Fibroblast of villous mesenchyme (primary cell): ENCODE data around the gene ITIH5. TPM values are rescaled to one million over a fixed set of nuclear protein-coding genes. Genes with fewer than 3 reads are reported as not detected.

ENCODE experiments used
- DNase-seq: peaks from one replicate; pipeline ENCODE4 v3.0.0-alpha.2; 2010; ENCODE audit warnings: low read depth
- H3K4me3 ChIP-seq: 2 replicates; pipeline ENCODE4 v1.5.1; 2011; ENCODE audit warnings: low read depth, mild to moderate bottlenecking, low read length
- total RNA-seq: library from RNA; depleted of rRNA; stranded (reverse); fragments of >200 nt; gene quantifications from 2 replicates; pipeline ENCODE4 v1.2.3, GENCODE V29; 2012
- TF ChIP-seq, protein P1 (sequence below): IDR thresholded peaks from 2 replicates; pipeline ENCODE4 v1.5.1; 2012; ENCODE audit warnings: low read depth, mild to moderate bottlenecking, low read length; ENCODE audit not compliant: insufficient read depth

Gene ITIH5
- total RNA-seq, 1 donor, result 0.43 TPM

GRCh38 chr10:7576340-7576739 is 90.4 kb downstream of the ITIH5 start:
- no peak for DNase-seq
- H3K4me3 ChIP-seq, result no peak overlapping the region
- TF ChIP-seq, protein P1, sequence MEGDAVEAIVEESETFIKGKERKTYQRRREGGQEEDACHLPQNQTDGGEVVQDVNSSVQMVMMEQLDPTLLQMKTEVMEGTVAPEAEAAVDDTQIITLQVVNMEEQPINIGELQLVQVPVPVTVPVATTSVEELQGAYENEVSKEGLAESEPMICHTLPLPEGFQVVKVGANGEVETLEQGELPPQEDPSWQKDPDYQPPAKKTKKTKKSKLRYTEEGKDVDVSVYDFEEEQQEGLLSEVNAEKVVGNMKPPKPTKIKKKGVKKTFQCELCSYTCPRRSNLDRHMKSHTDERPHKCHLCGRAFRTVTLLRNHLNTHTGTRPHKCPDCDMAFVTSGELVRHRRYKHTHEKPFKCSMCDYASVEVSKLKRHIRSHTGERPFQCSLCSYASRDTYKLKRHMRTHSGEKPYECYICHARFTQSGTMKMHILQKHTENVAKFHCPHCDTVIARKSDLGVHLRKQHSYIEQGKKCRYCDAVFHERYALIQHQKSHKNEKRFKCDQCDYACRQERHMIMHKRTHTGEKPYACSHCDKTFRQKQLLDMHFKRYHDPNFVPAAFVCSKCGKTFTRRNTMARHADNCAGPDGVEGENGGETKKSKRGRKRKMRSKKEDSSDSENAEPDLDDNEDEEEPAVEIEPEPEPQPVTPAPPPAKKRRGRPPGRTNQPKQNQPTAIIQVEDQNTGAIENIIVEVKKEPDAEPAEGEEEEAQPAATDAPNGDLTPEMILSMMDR, result no peak

DNA sequence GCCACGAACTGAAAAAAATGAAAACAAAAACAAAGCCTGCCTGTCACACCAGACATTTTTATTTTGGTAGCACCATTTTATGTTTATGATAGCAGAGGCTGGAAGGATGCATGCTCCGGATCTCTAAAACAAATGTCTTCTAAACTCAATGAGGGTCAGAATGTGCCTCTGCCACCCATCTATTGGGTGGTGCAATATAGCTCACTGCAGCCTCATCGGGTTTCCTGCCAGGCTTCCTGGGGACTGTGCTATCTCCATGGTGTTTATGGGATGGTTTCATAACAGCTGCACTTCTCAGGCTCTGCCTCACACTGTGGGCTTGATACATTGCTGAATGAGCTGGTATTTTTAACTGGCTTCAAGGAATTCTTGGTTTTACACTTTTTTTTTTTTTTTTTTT is 94.4 kb downstream of the ITIH5 start:
- TF ChIP-seq, protein P1, result no peak
- DNase-seq, result peak; percentile 13
- no peak overlapping the region for H3K4me3 ChIP-seq

DNA sequence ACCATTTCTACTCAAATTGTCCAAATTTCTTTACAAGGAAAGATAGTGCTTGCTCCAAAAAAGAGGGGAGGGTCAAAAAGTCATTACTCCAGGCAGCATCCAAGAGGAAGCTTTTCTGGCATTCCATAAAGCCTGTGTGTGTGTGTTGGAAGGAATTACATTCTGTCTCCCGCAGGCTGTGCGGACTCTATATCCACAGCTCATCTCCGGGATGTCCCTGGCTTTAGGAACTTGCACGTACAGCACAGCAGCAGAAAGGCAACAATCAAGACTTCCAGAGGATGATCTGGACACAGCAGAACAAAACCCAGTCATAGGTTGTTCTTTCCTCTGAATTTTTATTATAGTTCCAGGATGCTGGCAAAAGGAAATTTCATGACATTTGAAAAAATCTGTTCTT is 94.8 kb downstream of the ITIH5 start:
- no peak overlapping the region for H3K4me3 ChIP-seq
- TF ChIP-seq, protein P1, result no peak
- DNase-seq, result no peak

DNA sequence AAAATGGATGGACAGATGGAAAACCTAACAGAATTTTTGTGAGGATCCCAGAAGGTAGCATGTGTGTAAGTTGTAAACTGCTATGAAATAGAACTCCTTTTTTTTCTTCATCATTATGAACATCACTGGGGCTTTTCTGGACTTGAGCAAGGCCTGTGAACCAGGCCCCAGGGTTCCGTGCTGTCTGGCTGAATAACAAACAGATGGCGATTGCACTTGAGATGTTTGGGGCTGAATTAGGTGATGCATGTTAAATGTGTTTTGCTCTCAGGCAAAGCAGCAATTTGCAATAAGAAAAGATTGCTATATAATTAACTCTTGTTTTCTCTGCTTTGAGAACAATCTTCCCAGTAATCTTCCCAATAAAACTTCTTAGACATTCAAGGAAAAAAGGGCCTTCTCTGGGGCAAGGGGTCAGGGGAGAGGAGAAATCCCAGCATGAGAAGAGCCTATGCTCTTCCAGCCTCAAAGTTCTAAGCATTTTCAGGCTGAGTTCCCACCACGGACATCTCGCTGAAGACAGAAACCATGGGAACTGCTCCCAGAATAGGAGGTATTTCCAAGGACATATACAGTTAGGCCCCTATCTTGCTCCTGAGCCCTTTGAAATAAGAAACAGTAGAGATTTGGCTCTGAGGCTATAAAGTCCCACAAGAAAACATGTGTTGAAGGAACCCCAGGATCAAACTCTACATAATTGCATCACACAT is 98.7 kb downstream of the ITIH5 start:
- TF ChIP-seq, protein P1, result no peak
- no peak overlapping the region for H3K4me3 ChIP-seq
- DNase-seq, result no peak

DNA sequence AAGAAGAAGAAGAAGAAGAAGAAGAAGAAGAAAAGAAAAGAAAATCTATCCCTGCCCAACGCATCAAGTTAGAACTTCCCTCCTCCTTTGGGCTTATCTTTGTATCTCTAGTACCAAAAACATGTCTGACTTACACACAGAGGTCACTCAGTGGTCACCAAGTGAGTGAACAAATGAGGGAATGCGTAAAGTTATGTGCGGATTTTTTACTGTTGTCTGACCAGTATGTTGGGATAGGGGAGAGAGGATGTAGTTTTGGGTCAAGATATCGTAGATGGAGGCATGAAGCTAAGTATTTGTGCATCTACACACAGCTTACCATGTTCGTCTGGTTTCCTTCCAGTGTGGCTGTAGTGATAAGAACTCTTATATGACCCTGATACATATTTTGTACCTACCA is 99.9 kb downstream of the ITIH5 start:
- H3K4me3 ChIP-seq, result no peak overlapping the region
- TF ChIP-seq, protein P1, result no peak
- no peak for DNase-seq

- no peak for DNase-seq
- TF ChIP-seq, protein P1, result no peak
- no peak overlapping the region for H3K4me3 ChIP-seq
Measured at GRCh38 chr10:7565871-7566270, 100.9 kb downstream of the ITIH5 start.

GRCh38 chr10:7563770-7564169 is 103.0 kb downstream of the ITIH5 start:
- TF ChIP-seq, protein P1, result no peak

More at GRCh38 chr10:7563770-7564169, 103.0 kb downstream of the ITIH5 start:
- DNase-seq, result no peak
- no peak overlapping the region for H3K4me3 ChIP-seq
